ENCODE measurements around the gene MRPL47. TPM values are rescaled to one million over a fixed set of nuclear protein-coding genes. Genes with fewer than 3 reads are reported as not detected.
"Not testable (repeated sequence)": the region's sequence is repeated elsewhere in the genome, so short reads cannot be mapped to it uniquely, and the experiment has no call there.

MRPL47 gene
- 31.4 TPM for total RNA-seq

DNA sequence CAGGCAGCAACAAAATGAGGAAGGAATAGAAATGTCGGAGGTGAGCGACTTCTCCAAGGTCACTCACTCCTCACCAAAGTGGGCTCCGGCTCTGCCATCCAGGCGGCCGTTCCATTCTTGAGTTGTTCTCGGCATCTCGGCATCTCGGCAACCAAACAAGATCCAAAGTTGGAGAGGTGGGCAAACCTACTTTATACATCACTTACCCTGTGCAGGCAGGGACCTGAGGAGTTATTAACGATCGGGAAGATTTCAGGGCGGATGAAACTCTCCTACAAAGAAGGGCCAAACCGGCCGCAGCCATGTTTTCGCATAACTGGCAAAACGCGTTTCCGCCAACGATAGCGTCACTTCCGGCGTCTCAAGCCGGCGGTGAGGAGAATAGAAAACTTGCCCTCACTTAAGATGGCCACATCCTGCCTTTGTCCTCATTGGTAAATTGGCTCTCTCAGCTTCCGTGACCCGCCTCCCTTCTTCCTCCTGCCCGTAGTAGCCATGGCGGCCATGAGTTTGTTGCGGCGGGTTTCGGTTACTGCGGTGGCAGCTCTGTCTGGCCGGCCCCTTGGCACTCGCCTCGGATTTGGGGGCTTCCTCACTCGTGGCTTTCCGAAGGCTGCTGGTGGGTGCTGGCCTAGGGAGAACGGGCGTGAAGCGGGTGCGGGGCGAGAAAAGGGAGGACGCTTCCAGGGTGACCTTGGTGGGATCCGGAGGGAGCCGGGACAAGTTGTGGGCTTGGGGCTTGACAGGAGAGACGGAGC, at the start of gene MRPL47, which contains the start of gene NDUFB5:
Gene MRPL47 (minus strand): TSS at position 318 of the 758 bp plus-strand sequence. CDS start 14 bp downstream, at position 304.
Gene NDUFB5 (plus strand): TSS at position 474 of the 758 bp plus-strand sequence. CDS start 22 bp downstream, at position 496.
- FAIRE-seq (peak; percentile 80), DNase-seq (ENCODE audit: low spot score in 2 of 2) (peak; percentile 74 to 86)

- FAIRE-seq (no peak), DNase-seq (ENCODE audit: low spot score in 2 of 2) (peak; percentile 50 to 62)
Measured at GRCh38 chr3:179653096-179653797, 48.8 kb upstream of the MRPL47 start.

DNA sequence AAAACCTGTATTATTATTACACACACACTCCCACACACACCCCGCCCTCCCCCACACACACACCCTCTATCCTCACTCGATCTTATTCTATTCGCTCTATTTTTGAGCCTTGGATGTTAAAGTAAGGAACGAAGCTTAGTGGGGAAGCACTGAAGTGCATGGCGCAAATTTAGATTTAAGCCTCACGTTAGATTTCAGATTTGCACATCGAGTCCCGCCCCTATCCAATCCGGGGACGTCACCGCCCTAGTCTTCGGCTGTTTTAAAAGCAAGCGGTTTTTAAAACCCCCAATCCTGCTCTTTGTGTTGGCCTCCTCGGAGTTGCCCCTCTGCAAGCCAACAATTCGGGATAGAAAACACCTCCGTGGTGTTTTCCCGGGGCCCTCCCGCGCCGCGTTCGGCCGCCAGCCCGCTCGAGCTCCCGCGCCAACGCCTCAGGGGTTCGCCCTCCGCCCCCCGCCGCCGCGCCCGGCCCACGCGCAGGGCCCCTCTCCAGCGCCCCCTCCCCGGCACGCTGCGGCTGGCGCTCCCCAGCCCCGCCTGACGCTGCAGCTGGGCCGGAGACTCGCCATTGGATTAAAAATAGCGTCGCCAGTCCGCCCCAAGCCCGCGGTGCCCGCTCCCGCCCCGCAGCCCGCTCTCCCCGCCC, 48.1 kb upstream of the MRPL47 start, which contains the start of gene USP13:
Gene USP13 (plus strand): TSS at position 594 of the 649 bp plus-strand sequence. CDS start 186 bp downstream, outside the sequence.
- FAIRE-seq (no peak), DNase-seq (ENCODE audit: low spot score in 2 of 2) (peak; percentile 79 to 90)

DNA sequence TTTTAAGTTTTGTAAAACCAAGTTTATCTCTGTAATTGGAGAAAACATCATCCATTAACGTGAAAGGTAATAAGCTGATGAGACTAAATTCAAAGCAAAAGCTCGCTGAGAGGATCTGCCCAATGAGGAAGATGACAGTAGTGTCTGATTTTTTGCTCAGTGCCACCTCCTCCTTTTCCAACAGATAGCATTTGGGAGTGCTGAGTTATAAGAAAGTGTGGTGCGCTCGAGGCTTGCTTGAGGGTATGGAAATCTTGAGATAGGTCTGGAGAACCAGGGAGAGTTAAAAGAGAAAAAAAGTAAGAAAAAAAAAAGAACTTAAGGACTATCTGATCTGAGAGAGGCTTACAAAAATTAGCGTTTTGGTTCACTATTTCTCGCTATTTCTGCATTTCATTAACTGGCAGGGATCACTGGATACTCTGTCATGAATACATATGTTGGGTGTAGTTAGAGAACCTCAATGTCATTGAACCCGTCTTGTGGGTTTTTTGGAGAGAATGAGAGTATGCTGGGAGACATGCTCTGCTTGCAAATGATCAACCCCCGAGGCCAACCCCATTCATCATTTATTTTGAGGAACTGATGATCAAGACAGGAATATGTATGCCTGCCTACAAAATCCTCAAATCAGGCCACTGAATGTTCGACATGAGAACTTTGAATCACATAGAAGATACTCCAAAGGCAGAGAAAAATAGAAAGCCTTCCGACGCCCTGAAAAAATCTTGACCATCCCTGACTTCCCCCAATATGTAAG, 47.4 kb upstream of the MRPL47 start:
- peak in 1 of 2 donors; percentile 21 for DNase-seq (ENCODE audit: low spot score in 2 of 2)
- FAIRE-seq: no peak

DNA sequence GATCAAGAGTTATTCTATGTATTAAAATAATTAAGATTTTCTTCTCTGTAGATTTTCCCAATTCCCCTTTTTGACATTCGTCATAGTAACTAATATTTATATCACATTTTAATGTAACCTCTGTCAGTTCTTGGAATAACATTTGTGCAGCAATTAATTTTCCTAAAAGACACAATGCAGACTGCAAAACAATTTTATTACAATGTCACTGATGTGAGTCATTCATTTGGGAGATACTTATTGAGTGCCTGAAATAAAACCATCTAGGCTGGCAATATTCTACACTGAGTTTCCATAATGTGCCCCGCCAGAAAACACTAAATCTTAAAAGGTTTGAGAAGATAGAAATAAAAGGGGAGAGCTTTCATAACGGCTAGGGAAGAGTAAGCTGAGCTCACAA, 41.7 kb upstream of the MRPL47 start:
- FAIRE-seq: no peak

DNA sequence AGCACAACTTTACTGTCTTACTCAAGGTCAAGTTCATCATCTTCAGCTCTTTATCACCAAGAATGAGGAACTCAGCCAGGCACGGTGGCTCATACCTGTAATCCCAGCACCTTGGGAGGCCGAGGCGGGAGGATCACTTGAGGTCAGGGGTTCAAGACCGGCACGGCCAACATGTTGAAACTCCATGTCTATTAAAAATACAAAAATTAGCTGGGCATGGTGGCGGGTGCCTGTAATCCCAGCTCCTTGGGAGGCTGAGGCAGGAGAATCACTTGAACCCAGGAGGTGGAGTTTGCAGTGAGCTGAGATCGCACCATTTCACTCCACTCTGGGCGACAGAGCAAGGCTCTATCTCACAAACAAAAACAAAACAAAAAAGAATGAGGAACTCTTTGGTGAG, 39.4 kb upstream of the MRPL47 start:
- DNase-seq (ENCODE audit: low spot score in 2 of 2); FAIRE-seq: not testable (repeated sequence)

More for the DNA sequence above, 41.7 kb upstream of the MRPL47 start:
- DNase-seq (ENCODE audit: low spot score in 2 of 2): no peak

- FAIRE-seq (no peak), DNase-seq (ENCODE audit: low spot score in 2 of 2) (no peak)
Measured at GRCh38 chr3:179642871-179643270, 38.4 kb upstream of the MRPL47 start.

DNA sequence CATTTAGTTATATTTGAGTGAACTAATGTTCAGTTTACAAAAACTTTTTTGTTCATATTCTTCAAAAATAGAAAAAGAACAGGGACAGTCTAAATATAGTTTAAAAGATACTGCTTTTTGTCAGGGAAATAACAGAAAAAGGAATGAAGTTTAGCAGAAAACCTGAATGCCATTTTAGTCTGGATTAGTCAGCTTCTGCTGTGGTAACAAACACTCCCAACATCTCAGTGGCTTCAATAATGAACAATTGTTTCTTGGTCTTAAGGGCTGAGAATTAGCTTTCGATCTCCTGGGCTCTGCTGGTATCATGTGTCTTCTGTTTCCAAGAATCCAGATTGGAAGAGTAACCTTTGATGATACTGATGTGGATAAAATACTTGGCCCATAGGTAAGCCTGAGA, 36.0 kb upstream of the MRPL47 start:
- FAIRE-seq: no peak
- no peak for DNase-seq (ENCODE audit: low spot score in 2 of 2)

GRCh38 chr3:179630753-179631451, 26.5 kb upstream of the MRPL47 start:
- FAIRE-seq (no peak), DNase-seq (ENCODE audit: low spot score in 2 of 2) (no peak)

DNA sequence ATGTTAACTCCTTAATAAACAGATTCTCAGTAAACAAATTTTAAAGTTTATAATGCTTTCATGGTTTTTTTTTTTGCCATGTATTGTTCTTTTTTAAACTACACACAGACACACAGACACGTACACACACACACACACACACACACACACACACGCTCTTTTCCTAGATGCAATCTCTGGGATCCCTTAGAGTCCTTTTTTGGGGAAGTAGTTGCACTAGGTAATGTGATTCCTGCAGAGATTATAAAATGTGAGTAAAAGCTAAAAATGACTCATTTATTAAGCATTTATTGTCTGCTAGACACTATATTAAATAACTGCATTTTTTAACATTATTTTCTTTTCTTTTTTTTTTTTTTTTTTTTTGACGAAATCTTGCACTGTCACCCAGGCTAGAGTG, 20.0 kb upstream of the MRPL47 start:
- FAIRE-seq: no peak
- DNase-seq (ENCODE audit: low spot score in 2 of 2): no peak

GRCh38 chr3:179622023-179622422, 17.6 kb upstream of the MRPL47 start:
- FAIRE-seq: no peak

GRCh38 chr3:179615458-179616173, 11.2 kb upstream of the MRPL47 start:
- DNase-seq (ENCODE audit: low spot score in 2 of 2) (no peak), FAIRE-seq (no peak)

More at GRCh38 chr3:179622023-179622422, 17.6 kb upstream of the MRPL47 start:
- DNase-seq (ENCODE audit: low spot score in 2 of 2): no peak

DNA sequence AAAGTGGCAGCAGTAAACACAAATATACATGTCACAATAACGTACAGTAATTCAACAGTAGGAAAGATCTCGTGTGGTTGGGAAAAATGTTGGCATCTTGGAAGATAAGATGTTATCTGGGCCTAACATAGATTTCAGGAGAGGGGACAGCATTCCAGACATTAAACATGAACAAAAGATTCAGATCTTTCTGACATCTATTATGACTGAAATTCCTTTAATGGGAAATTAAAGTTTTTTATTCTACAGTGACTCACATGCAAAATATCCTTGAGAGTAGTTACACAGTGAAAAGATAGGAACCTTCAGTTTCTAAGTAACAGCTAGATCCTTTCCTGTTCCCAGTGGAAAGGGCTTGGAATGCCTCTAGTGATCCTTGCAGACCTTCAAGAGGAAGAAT, 9.4 kb upstream of the MRPL47 start:
- no peak for FAIRE-seq
- no peak for DNase-seq (ENCODE audit: low spot score in 2 of 2)

GRCh38 chr3:179610066-179610465, 5.6 kb upstream of the MRPL47 start:
- FAIRE-seq (no peak), DNase-seq (ENCODE audit: low spot score in 2 of 2) (no peak)

DNA sequence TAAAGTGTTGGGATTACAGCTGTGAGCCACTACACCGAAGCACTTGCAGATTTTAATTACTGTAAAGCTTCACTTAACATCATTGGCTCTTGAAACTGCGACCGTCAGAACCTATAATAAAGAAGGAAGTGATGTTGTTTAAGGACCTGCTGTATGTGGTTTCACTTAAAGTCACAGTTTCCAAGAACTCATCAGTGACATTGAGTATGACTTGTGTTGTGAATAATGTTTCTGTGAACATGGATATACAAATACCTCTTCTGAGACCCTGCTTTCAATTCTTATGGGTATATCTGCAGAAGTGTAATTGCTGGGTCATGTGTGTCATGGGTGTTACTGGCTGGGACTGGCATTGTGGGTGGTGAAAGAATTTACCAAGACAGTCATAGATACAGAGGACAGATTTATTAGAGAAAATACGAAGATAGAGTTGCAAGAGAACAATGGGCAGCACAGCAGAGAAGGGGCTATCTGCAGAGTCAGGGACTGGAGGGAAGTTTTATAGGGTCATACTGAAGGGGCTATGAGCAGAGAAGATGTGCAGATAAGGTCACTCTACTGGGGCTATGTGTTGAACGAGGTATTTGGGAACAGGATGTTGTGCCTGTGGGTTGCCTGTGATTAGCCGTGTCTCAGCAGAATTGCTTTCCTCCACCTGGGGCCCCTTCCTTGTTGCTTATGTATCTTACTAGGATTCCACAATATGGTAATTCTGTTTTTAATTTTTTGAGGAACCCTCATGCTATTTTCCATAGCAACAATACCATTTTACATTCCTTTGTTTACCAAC, 4.7 kb upstream of the MRPL47 start:
- DNase-seq (ENCODE audit: low spot score in 2 of 2) (no peak), FAIRE-seq (no peak)

GRCh38 chr3:179606534-179607085, 2.2 kb upstream of the MRPL47 start:
- no peak for FAIRE-seq
- no peak for DNase-seq (ENCODE audit: low spot score in 2 of 2)

GRCh38 chr3:179603831-179604230, 607 bp downstream of the MRPL47 start:
- FAIRE-seq: no peak
- no peak for DNase-seq (ENCODE audit: low spot score in 2 of 2)

- no peak for DNase-seq (ENCODE audit: low spot score in 2 of 2)
- FAIRE-seq: no peak
Measured at GRCh38 chr3:179603321-179603720, 1.1 kb downstream of the MRPL47 start.
